Stimulated activated CD8-positive, alpha-beta memory T cell treated with anti-CD3 and anti-CD28 coated beads, Interleukin-12 subunit alpha, Interleukin-12 subunit beta, amount 100 ng/mL, for 4 hours (primary cell): ENCODE data around the gene TAX1BP3.
A peak's percentile ranks its signal among the peaks of the same experiment; 100 is the strongest.

Source experiments
- DNase-seq: peaks from one replicate; pipeline ENCODE4 v3.0.0-alpha.2; 2020; ENCODE audit warnings: low read depth

The TAX1BP3 gene

GRCh38 chr17:3688027-3688553 lies 19.7 kb upstream of the TAX1BP3 start:
- DNase-seq = no peak

- no peak for DNase-seq
Observed at GRCh38 chr17:3685174-3685573, 16.8 kb upstream of the TAX1BP3 start.

DNA sequence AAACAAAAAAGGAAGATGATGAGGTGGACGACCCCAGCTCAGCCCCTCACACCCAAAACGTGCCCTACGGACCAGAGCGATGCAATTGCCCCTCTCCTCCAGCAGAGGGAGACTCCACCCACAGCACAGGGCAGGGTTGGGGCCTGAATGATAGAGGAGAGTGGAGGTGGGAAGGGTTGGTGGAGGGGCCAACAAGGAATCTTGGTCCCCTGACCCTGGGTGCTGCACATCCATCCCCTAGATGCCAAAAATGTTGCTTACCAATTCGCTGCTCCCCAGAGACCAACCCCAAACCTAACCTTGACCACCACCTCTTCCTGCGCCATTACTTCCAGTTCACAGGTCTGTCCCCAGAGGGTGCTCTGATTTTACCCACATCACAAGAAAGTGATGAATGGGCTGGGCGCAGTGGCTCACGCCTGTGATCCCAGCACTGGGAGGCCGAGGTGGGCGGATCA lies 14.7 kb upstream of the TAX1BP3 start:
- DNase-seq = peak; percentile 36

DNA sequence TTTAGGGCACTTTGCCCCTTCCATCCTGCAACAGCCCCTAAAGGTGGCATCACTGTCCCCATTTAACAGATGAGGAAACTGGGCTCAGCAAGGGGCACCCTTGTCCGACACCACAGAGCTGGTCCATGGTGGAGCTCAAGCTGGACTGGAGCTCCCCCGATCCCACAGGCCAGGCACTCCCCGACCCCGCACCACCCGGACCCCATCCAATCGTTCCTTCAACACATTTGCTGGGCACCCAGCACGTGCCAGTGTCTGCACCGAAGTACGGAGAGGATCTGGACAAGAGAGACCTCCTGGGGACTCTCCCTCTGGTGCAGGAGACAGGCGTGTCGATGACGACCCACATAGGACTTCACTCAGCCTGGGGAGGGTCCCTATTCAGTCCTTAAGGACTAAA lies 13.7 kb upstream of the TAX1BP3 start:
- DNase-seq = no peak

DNA sequence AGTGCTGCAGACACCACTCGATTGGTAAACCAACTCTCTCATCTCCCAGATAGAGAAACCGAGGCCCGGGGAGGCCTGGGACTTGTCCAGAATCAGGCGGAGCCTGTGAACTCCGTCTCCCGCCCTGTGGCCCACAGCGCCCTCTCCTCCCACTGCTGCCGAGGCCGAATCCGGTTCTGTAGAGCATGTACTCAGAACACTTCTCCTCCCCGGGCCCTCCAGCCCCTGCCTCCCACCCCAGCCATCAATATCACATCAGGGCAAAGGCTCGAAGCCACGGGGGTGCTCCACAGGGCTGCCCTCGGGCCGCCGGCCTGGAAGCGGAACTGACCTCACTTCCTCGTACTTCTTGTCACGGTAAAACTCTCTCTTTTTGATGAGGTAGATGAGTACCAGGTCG lies 13.2 kb upstream of the TAX1BP3 start:
- no peak for DNase-seq

DNA sequence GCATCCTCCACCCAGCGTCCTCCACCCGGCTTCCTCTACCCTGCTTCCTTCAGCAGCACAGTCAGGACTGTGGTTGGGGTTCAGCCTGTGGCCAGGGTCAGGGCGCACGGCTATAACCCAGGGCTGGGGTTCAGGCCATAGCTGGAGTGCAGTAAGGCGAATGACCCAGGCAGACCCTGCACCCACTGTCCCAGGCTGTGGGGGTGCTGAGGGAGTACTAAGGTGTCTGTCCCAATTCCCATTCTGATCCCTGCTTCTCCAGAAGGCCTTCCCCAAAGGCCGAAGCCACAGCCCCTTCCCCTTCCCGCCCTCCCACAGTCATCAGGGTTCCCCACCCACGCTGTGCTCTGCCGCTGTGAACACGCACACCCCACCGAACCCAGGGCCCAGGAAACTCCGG lies 12.7 kb upstream of the TAX1BP3 start:
- DNase-seq = no peak

GRCh38 chr17:3679531-3680126 lies 11.3 kb upstream of the TAX1BP3 start:
- no peak for DNase-seq

DNA sequence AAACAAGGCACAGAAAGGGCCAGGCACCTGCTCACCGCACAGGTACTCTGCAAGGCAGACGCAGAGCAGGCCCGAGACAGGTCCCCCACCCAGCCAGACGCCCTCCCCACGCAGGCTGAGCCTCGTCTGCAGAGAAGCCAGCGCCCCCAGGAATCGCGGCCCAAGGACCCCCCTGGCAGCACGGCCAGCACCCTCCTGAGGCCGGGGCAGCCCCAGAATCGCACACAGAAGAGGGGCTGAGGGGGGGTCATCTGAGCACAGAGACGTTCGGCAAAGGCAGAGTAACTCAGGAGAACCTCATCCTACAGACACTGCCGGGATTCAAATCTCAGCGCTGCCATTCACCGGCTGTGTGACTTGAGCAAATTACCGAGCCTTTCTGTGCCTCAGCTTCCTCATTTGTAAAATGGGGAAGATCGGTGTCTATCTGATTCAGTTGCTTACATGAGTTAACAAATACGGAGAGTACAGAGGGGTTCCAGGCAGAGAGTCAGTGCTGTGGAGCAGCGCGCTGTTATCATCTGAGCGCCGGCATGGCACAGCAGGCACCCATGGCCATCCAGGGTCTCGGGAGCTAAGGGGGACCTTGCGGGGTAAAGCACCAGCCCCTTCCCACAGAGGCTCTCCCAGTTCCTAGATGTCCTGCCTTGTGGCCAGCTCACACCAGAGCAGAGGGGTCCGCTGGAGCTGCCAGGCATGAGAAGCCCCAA lies 10.6 kb upstream of the TAX1BP3 start:
- no peak for DNase-seq

GRCh38 chr17:3678095-3678820 lies 9.9 kb upstream of the TAX1BP3 start:
- no peak for DNase-seq

DNA sequence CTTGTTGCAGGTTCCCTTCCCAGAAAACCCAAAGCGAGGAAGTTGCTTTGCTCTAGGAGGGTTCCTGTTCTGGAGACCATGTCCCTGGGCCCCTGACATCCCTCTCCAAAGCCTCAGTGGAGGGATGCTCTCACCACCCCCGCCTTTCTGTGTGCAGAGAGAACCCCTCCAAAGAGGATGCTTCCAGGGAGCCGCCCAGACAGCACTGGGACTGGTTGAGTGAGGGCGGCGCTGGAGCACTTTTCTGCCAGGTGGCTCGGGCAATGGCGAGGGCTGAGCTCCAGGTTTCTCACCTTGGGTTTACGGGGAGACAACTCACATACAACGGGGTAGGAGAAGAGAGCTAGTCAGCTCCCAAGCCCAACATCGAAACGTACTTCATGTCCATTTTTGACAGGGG lies 7.5 kb upstream of the TAX1BP3 start:
- DNase-seq = no peak

GRCh38 chr17:3672571-3672970 lies 4.2 kb upstream of the TAX1BP3 start:
- DNase-seq = no peak

DNA sequence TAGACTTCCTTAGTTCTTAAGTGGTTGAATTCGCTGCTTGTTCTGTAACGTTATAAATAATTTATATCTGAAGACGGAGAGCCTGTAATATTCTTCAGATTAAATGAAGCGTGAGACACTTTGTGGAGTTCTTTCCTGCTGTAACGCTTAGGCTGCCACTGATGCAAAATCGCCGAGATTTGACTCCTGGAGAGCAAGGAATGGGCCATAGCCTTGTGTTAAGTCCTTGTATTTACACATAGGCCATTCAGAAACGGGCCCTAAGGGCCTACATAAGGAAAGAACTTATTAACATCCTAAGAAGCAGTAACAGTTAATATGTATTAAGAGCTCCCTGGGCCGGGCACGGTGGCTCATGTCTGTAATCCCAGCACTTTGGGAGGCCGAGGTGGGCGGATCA lies 1.2 kb upstream of the TAX1BP3 start:
- DNase-seq = no peak

GRCh38 chr17:3669085-3669347 lies 638 bp upstream of the TAX1BP3 start:
- DNase-seq = no peak

DNA sequence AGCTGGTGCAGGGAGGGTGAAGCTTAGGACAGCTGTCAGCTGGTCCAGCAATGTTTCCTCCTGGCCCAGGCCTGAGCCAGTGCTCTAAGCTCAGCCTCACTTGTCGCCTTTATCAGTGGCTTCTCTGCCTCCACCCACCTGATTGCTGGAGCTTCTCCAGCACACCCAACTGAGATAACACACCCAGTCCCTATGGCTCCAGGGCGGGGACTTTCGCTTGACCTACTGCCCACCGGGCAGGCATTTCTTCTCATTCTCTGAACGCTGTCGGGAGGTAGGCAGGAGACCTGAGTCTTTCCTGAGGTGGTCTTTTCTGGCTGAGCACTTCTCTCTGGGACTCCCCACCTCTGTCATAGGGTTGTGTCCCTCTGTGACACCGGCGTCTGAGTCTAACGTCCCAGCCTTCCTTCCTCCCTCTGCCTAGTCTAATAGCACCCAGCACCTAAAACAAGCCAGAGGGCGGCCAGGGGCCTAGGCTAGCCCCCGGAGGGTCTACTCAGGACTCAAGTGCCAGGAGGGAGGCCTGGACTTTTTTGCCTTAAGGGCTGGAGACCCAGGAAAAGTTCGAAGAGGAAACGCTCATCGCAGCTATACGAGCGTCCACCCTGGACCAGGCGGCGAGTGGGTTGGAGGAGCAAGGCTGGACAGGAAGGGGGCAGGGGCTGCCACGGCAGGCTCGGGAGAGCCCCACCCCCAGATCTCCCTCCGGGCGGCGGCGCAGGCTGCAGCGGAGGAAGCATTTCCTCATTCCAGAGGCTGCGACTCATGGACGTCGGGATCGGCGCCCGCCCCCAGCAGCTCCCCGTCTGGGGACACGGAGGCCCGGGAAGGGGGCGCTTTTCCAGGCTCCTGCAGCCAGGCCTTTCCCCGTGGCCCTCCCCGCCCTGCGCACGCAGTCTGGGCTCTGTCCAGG lies 756 bp downstream of the TAX1BP3 start:
- DNase-seq = peak; percentile 7

- DNase-seq = no peak
Observed at GRCh38 chr17:3666516-3666915, 1.9 kb downstream of the TAX1BP3 start.

DNA sequence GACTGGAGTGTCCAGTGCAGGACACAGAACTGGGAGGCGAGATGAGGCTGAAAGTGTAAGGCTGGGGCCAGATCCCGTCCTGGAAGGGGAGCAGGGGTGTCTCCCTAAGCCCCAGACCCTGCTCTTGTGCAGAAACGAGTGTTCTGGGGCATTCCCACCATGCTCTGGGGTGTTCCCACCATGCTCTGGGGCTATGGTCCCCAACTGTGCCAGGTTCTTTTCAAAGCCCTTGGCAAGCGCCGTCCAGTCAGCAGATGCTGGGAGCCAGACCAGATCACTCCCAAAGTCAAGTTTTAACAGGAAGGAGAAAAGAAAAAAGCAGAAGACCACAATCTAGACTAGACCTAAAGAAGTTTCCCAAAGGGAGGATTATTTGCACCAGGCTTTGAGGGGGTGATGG lies 2.5 kb downstream of the TAX1BP3 start:
- no peak for DNase-seq

DNA sequence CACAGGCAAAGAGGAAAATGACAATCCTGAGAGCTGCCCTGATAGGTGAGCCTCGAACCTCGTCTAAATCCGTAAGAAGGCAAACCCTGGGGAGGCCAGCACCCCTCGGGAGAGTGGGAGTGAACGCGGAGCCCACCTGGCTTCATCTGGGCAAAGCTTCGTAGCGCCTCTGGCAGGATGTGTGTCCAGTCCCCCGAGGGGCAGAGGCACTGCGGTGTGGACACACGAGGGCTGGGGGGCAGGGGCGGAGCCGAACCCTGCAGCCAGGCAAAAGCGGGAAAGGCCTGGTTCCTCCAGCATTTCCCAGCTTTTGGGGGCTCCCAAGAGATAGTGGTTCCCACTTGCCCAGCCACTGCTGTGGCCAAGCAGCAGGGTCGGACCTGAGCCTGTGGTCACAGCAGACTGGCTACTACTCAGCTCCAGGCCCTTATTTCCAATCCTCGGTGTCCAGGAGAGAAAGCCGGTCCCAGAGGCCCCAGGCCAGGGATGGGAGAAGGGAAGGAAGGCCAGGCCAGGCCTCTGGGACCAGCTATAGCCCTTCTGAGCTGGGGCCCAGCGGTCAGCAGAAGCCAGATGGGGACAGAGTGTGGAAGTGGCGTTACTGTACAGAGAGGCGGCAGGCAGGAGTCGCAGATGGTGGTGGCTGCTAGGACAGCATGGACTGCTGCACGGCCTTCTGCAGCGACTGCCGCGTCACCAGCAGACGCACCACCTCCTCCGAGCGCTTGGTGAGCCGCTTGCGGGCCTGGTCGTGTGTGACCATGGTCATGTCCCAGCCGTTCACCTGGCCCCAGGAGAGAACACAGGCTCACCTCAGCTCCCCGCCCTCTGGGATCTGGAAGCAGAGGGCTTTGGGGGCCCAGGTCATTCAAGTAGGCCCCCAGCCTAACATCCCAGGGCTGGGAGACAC lies 5.0 kb downstream of the TAX1BP3 start:
- no peak for DNase-seq

GRCh38 chr17:3660311-3660891 lies 8.0 kb downstream of the TAX1BP3 start:
- no peak for DNase-seq

DNA sequence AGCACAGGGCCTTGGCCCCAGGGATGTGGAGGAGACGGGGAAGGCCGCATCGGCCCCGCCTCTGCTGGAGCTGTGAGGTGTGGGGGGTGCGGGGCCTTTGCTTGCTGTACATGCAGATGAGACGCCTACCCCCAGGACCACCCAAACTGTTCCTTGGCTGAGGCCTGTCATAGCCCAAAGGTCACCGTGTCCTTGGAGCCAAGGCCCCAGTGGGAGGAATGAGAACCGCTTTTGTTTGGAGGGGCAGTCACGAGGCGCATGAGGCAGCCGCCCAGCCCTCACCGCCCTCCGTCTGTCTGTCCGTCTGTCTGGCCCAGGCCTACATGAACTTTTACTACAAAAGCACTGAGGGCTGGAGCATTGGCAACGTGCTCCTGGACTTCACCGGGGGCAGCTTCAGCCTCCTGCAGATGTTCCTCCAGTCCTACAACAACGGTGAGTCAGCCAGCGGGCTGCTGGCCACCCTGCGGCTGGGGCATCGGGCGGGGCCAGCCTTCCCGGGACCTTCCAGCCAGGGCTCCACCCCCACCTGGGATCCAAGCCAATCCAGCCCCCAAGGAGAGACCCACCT lies 8.8 kb downstream of the TAX1BP3 start:
- no peak for DNase-seq

- no peak for DNase-seq
Observed at GRCh38 chr17:3658784-3659449, 9.5 kb downstream of the TAX1BP3 start.
